Measurements from ENCODE around the gene RNASEH2A. TPM values are rescaled to one million over a fixed set of nuclear protein-coding genes. Genes with fewer than 3 reads are reported as not detected.

Gene RNASEH2A
- total RNA-seq, 1 experiment from 2014 or later: 72.9 TPM

- TF ChIP-seq FOXK1 (CRISPR knock-in tag; IDR thresholded peaks at IDR 0.05) (no peak), JUN (CRISPR knock-in tag; IDR thresholded peaks at IDR 0.05) (no peak), MYBL2 (CRISPR knock-in tag; IDR thresholded peaks at IDR 0.05) (0 out of 2 replicates have a peak, but pooled peaks have one; percentile 48), SP1 (CRISPR knock-in tag; conservative IDR thresholded peaks at IDR 0.05) (0 out of 2 replicates have a peak, but pooled peaks have one; percentile 57)
- ATAC-seq (peak; percentile 77), DNase-seq (ENCODE audit: low spot score) (peak; percentile 91)
- peak overlapping the region; percentile 69 for H3K4me3 Mint-ChIP-seq
- H3K27me3 Mint-ChIP-seq (ENCODE audit: low read depth): peaks cover 46% of the 10 kb centered on the region
- no peaks in the 10 kb centered on the region for H3K9me3 Mint-ChIP-seq
- no peak overlapping the region for H3K27ac Mint-ChIP-seq
- ChIA-PET CTCF (interaction anchor here (0.6 to 5.4 kb wide), 16 partner anchors 9 to 1862 kb away, joined by 3 to 103 read pairs (median 5); partner anchors contain the start of gene MAST1), POLR2A (interaction anchor here (0.7 to 1.2 kb wide), 2 partner anchors 53 to 57 kb away, joined by 3 read pairs; partner anchors contain the start of gene DNASE2)
- peaks cover 25% of the 10 kb centered on the region for H3K4me1 Mint-ChIP-seq
- no peaks in the 10 kb centered on the region for H3K36me3 Mint-ChIP-seq
Observed at GRCh38 chr19:12828494-12828893, 22.1 kb downstream of the RNASEH2A start.

- CTCF ChIA-PET: interaction anchor here (1.3 kb wide), 2 partner anchors 52 to 132 kb away, joined by 7 to 8 read pairs; no protein-coding TSS in a partner anchor
- TF ChIP-seq ZNF416 (CRISPR knock-in tag; IDR thresholded peaks at IDR 0.05): no peak
- no peak for TF ChIP-seq NR3C1 (CRISPR knock-in tag; conservative IDR thresholded peaks at IDR 0.05; ENCODE audit: low read depth)
- no peak overlapping the region for H3K27ac Mint-ChIP-seq
- H3K9me3 Mint-ChIP-seq: no peaks in the 10 kb centered on the region
- H3K27me3 Mint-ChIP-seq (ENCODE audit: low read depth): peaks cover 66% of the 10 kb centered on the region
- no peaks in the 10 kb centered on the region for H3K36me3 Mint-ChIP-seq
- peaks cover 30% of the 10 kb centered on the region for H3K4me1 Mint-ChIP-seq
- ATAC-seq (no peak), DNase-seq (ENCODE audit: low spot score) (no peak)
- POLR2A ChIA-PET: no interaction called here
- peak overlapping the region; percentile 59 for H3K4me3 Mint-ChIP-seq
Observed at GRCh38 chr19:12833418-12833737, 27.0 kb downstream of the RNASEH2A start.

- H3K4me3 Mint-ChIP-seq: peak overlapping the region; percentile 70
- H3K27ac Mint-ChIP-seq: no peak overlapping the region
- CTCF ChIA-PET: interaction anchor here (0.8 to 2.3 kb wide), 5 partner anchors 28 to 132 kb away, joined by 3 to 10 read pairs (median 7); partner anchors contain the start of gene RNASEH2A
- H3K36me3 Mint-ChIP-seq: no peaks in the 10 kb centered on the region
- DNase-seq (ENCODE audit: low spot score): peak; percentile 71
- no peaks in the 10 kb centered on the region for H3K9me3 Mint-ChIP-seq
- peaks cover 26% of the 10 kb centered on the region for H3K4me1 Mint-ChIP-seq
- POLR2A ChIA-PET: no interaction called here
- TF ChIP-seq RELA (CRISPR knock-in tag; IDR thresholded peaks at IDR 0.05; ENCODE audit: borderline replicate concordance): peak; percentile 35; the same call in 1 of the 2 replicates
- TF ChIP-seq TCF7 (CRISPR knock-in tag; IDR thresholded peaks at IDR 0.05; ENCODE audit: low read depth): 0 out of 2 replicates have a peak, but pooled peaks have one; percentile 14
- no peak for TF ChIP-seq ZBTB21 (CRISPR knock-in tag; IDR thresholded peaks at IDR 0.05; ENCODE audit: borderline replicate concordance)
- TF ChIP-seq FOXP1 (CRISPR knock-in tag; IDR thresholded peaks at IDR 0.05; ENCODE audit: borderline replicate concordance): 0 out of 2 replicates have a peak, but pooled peaks have one; percentile 50
- peak; percentile 41; the same call in 1 of the 2 replicates for TF ChIP-seq ETV6 (CRISPR knock-in tag; IDR thresholded peaks at IDR 0.05)
- TF ChIP-seq ZNF423 (CRISPR knock-in tag; IDR thresholded peaks at IDR 0.05): peak; percentile 44; the same call in 1 of the 2 replicates
- 0 out of 2 replicates have a peak, but pooled peaks have one; percentile 29 for TF ChIP-seq ZBTB43 (CRISPR knock-in tag; IDR thresholded peaks at IDR 0.05)
- 0 out of 2 replicates have a peak, but pooled peaks have one; percentile 46 for TF ChIP-seq SP1 (CRISPR knock-in tag; conservative IDR thresholded peaks at IDR 0.05)
- 0 out of 2 replicates have a peak, but pooled peaks have one; percentile 54 for TF ChIP-seq E2F5 (CRISPR knock-in tag; IDR thresholded peaks at IDR 0.05)
- TF ChIP-seq HMGXB4 (CRISPR knock-in tag; IDR thresholded peaks at IDR 0.05): peak; percentile 75
- no peak for TF ChIP-seq MLX (CRISPR knock-in tag; IDR thresholded peaks at IDR 0.05)
- TF ChIP-seq ZNF263 (CRISPR knock-in tag; IDR thresholded peaks at IDR 0.05; ENCODE audit: low read depth): peak; percentile 92
- TF ChIP-seq ZNF396 (CRISPR knock-in tag; IDR thresholded peaks at IDR 0.05; ENCODE audit: borderline replicate concordance): no peak
- TF ChIP-seq MAX (CRISPR knock-in tag; IDR thresholded peaks at IDR 0.05): 0 out of 2 replicates have a peak, but pooled peaks have one; percentile 33
- no peak for TF ChIP-seq FOXK1 (CRISPR knock-in tag; IDR thresholded peaks at IDR 0.05)
- TF ChIP-seq E2F4 (CRISPR knock-in tag; IDR thresholded peaks at IDR 0.05; ENCODE audit: borderline replicate concordance, low read depth): 0 out of 2 replicates have a peak, but pooled peaks have one; percentile 19
- no peak for TF ChIP-seq HMGA2 (CRISPR knock-in tag; IDR thresholded peaks at IDR 0.05)
- 0 out of 2 replicates have a peak, but pooled peaks have one; percentile 20 for TF ChIP-seq ZNF416 (CRISPR knock-in tag; IDR thresholded peaks at IDR 0.05)
- no peak for TF ChIP-seq TEAD1 (CRISPR knock-in tag; IDR thresholded peaks at IDR 0.05)
- no peak for TF ChIP-seq GTF2I (CRISPR knock-in tag; conservative IDR thresholded peaks at IDR 0.05)
- ATAC-seq: peak; percentile 1; the same call in 1 of the 2 replicates
- H3K27me3 Mint-ChIP-seq (ENCODE audit: low read depth): peaks cover 61% of the 10 kb centered on the region
Observed at GRCh38 chr19:12833738-12834565, 27.6 kb downstream of the RNASEH2A start.
